H9 (cell line): ENCODE data around the gene ZBTB12. TPM values are rescaled to one million over a fixed set of nuclear protein-coding genes. Genes with fewer than 3 reads are reported as not detected.

Source experiments
- DNase-seq: peaks from one replicate; pipeline ENCODE4 v3.0.0-alpha.2; 2017
- H2AFZ ChIP-seq: one replicate; pipeline ENCODE4 v1.6.1; 2013; ENCODE audit warnings: mild to moderate bottlenecking, low read length, control low read depth, moderate library complexity
- H2AK5ac ChIP-seq: 2 replicates; pipeline ENCODE4 v1.6.1; 2013; ENCODE audit warnings: low read length, control low read depth, mixed read lengths; ENCODE audit not compliant: insufficient read length
- H2BK120ac ChIP-seq: one replicate; pipeline ENCODE4 v1.6.1; 2013; ENCODE audit warnings: low read depth, mild to moderate bottlenecking, low read length, control low read depth, inconsistent platforms; ENCODE audit not compliant: poor library complexity, severe bottlenecking
- H2BK12ac ChIP-seq: 2 replicates; pipeline ENCODE4 v1.6.1; 2013; ENCODE audit warnings: low read length, control low read depth, mixed read lengths, low read depth; ENCODE audit not compliant: insufficient read length
- H2BK15ac ChIP-seq: 2 replicates; pipeline ENCODE4 v1.6.1; 2013; ENCODE audit warnings: low read depth, low read length, control low read depth
- H2BK20ac ChIP-seq: one replicate; pipeline ENCODE4 v1.6.1; 2013; ENCODE audit warnings: low read depth, mild to moderate bottlenecking, low read length, control low read depth, inconsistent platforms; ENCODE audit not compliant: poor library complexity, severe bottlenecking
- H2BK5ac ChIP-seq: 2 replicates; pipeline ENCODE4 v1.6.1; 2013; ENCODE audit warnings: low read length, control low read depth, mixed read lengths; ENCODE audit not compliant: insufficient read length
- H3K14ac ChIP-seq: 2 replicates; pipeline ENCODE4 v1.6.1; 2013; ENCODE audit warnings: low read length, control low read depth; ENCODE audit not compliant: insufficient read depth
- H3K18ac ChIP-seq: 2 replicates; pipeline ENCODE4 v1.6.1; 2013; ENCODE audit warnings: low read depth, mild to moderate bottlenecking, mixed read lengths, low read length, control low read depth; ENCODE audit not compliant: insufficient read length
- H3K23ac ChIP-seq: 2 replicates; pipeline ENCODE4 v1.6.1; 2013; ENCODE audit warnings: low read length, control low read depth, mixed read lengths, low read depth; ENCODE audit not compliant: insufficient read length
- H3K23me2 ChIP-seq: 2 replicates; pipeline ENCODE4 v1.6.1; 2013; ENCODE audit warnings: low read depth, mild to moderate bottlenecking, mixed read lengths, low read length, control low read depth; ENCODE audit not compliant: insufficient read length, poor library complexity, severe bottlenecking
- H3K27ac ChIP-seq: 2 replicates; pipeline ENCODE4 v1.5.1; 2013; ENCODE audit warnings: low read length, control low read depth, mixed read lengths, low read depth; ENCODE audit not compliant: insufficient read length
- H3K27me3 ChIP-seq: 2 replicates; pipeline ENCODE4 v1.6.1; 2013; ENCODE audit warnings: low read length, control low read depth, inconsistent platforms; ENCODE audit not compliant: insufficient read depth
- H3K4ac ChIP-seq: 2 replicates; pipeline ENCODE4 v1.6.1; 2013; ENCODE audit warnings: low read depth, mild to moderate bottlenecking, control low read depth, inconsistent platforms, low read length, moderate library complexity
- H3K4me1 ChIP-seq: 2 replicates; pipeline ENCODE4 v1.6.1; 2013; ENCODE audit warnings: low read length, control low read depth, inconsistent platforms; ENCODE audit not compliant: insufficient read depth
- H3K4me2 ChIP-seq: 2 replicates; pipeline ENCODE4 v1.6.1; 2013; ENCODE audit warnings: low read length, control low read depth, mixed read lengths; ENCODE audit not compliant: insufficient read length, insufficient read depth
- H3K56ac ChIP-seq: 2 replicates; pipeline ENCODE4 v1.6.1; 2013; ENCODE audit warnings: low read depth, mild to moderate bottlenecking, mixed read lengths, low read length, control low read depth; ENCODE audit not compliant: insufficient read length
- H3K79me1 ChIP-seq: 2 replicates; pipeline ENCODE4 v1.6.1; 2013; ENCODE audit warnings: low read depth, mild to moderate bottlenecking, moderate library complexity, low read length, control low read depth, inconsistent platforms; ENCODE audit not compliant: insufficient read depth, poor library complexity, severe bottlenecking
- H3K79me2 ChIP-seq: 2 replicates; pipeline ENCODE4 v1.6.1; 2013; ENCODE audit warnings: low read length, control low read depth, inconsistent platforms; ENCODE audit not compliant: insufficient read depth
- H3K9ac ChIP-seq: 2 replicates; pipeline ENCODE4 v1.6.1; 2013; ENCODE audit warnings: low read length, control low read depth, mixed read lengths; ENCODE audit not compliant: insufficient read length; ENCODE audit errors: extremely low read depth
- H3K9me3 ChIP-seq: one replicate; pipeline ENCODE4 v1.6.1; 2013; ENCODE audit warnings: low read depth, low read length, inconsistent platforms; ENCODE audit not compliant: control insufficient read depth
- H3T11ph ChIP-seq: one replicate; pipeline ENCODE4 v1.6.1; 2013; ENCODE audit warnings: mild to moderate bottlenecking, low read length, control low read depth, inconsistent platforms
- H4K20me1 ChIP-seq: one replicate; pipeline ENCODE4 v1.6.1; 2013; ENCODE audit not compliant: control insufficient read depth, insufficient read length, insufficient read depth
- H4K5ac ChIP-seq: 2 replicates; pipeline ENCODE4 v1.6.1; 2013; ENCODE audit warnings: low read depth, mild to moderate bottlenecking, mixed read lengths, low read length, control low read depth; ENCODE audit not compliant: insufficient read length
- H4K8ac ChIP-seq: replicated peaks from 2 replicates; pipeline ENCODE4 v1.6.1; 2013; ENCODE audit warnings: low read length, control low read depth, mixed read lengths, low read depth; ENCODE audit not compliant: insufficient read length
- H4K91ac ChIP-seq: 2 replicates; pipeline ENCODE4 v1.6.1; 2013; ENCODE audit warnings: low read depth, mild to moderate bottlenecking, moderate library complexity, mixed read lengths, low read length, control low read depth; ENCODE audit not compliant: insufficient read length
- H3K27ac Mint-ChIP-seq, 3 experiments: 2 replicates in 2 of 3; 3 replicates in 1 of 3; pipeline ENCODE4 v1.8.0; 2020 to 2021; ENCODE audit warnings: mixed read lengths in 3 of 3, mild to moderate bottlenecking in 1 of 3, moderate library complexity in 1 of 3
- H3K27me3 Mint-ChIP-seq: 2 replicates; pipeline ENCODE4 v1.8.0; 2021; ENCODE audit warnings: low read depth, mild to moderate bottlenecking, moderate library complexity, mixed read lengths
- H3K36me3 Mint-ChIP-seq, 3 experiments: 2 replicates in 2 of 3; 3 replicates in 1 of 3; pipeline ENCODE4 v1.8.0; 2020 to 2021; ENCODE audit warnings: low read depth in 3 of 3, mixed read lengths in 3 of 3; ENCODE audit not compliant: insufficient read depth in 1 of 3
- H3K4me1 Mint-ChIP-seq, 2 experiments: 2 replicates each; pipeline ENCODE4 v1.8.0; 2020; ENCODE audit warnings: mixed read lengths in 2 of 2
- H3K4me3 Mint-ChIP-seq, 2 experiments: 2 replicates in 1 of 2; 3 replicates in 1 of 2; pipeline ENCODE4 v1.8.0; 2020 to 2021; ENCODE audit warnings: mild to moderate bottlenecking in 2 of 2, mixed read lengths in 2 of 2, moderate library complexity in 1 of 2
- H3K9me3 Mint-ChIP-seq, 2 experiments: 2 replicates in 1 of 2; 3 replicates in 1 of 2; pipeline ENCODE4 v1.8.0; 2020; ENCODE audit warnings: mild to moderate bottlenecking in 2 of 2, mixed read lengths in 2 of 2, moderate library complexity in 1 of 2
- CTCF ChIP-seq: fragments of 200-600 bp; sonication (generic); conservative IDR thresholded peaks from 3 replicates; pipeline ENCODE4 v1.8.0; 2021; ENCODE audit warnings: antibody characterized with exemption, mild to moderate bottlenecking
- WGBS: extraction: QIAGEN DNeasy Blood & Tissue Kit; methylation state at CpG from one replicate; pipeline ENCODE4 v1.1.7; 2013; ENCODE audit warnings: missing lambda C conversion rate, low lambda C conversion rate, mixed read lengths; ENCODE audit not compliant: insufficient read length; ENCODE audit errors: extremely low coverage; 5-methylcytosine and 5-hydroxymethylcytosine counted together
- total RNA-seq: library from RNA; stranded (reverse); gene quantifications from 2 replicates; pipeline ENCODE4 v1.2.1, GENCODE V29; 2021

Gene ZBTB12
- total RNA-seq, 1 experiment from 2014 or later = 31.0 TPM

GRCh38 chr6:31922942-31923341 is 21.1 kb upstream of the ZBTB12 start:
- Histone ChIP-seq H2BK120ac (no peak overlapping the region), H4K20me1 (no peaks in the 10 kb centered on the region), H3K18ac (no peak overlapping the region), H2AFZ (no peak overlapping the region), H2BK20ac (no peak overlapping the region), H3K79me1 (no peaks in the 10 kb centered on the region), H4K91ac (no peak overlapping the region), H3K23me2 (no peaks in the 10 kb centered on the region), H2BK12ac (no peak overlapping the region), H3K56ac (no peak overlapping the region), H3K27me3 (no peaks in the 10 kb centered on the region), H2AK5ac (no peak overlapping the region), H3K9ac (peak overlapping the region; percentile 14), H3K4ac (no peak overlapping the region), H3K4me1 (no peaks in the 10 kb centered on the region), H3K4me2 (no peak overlapping the region), H3K23ac (no peak overlapping the region), H3T11ph (no peak overlapping the region), H2BK5ac (no peak overlapping the region), H2BK15ac (no peak overlapping the region), H3K79me2 (no peaks in the 10 kb centered on the region), H3K27ac (no peak overlapping the region), H4K5ac (no peak overlapping the region), H3K14ac (no peak overlapping the region), H3K9me3 (no peaks in the 10 kb centered on the region), H4K8ac (no peak overlapping the region)
- Mint-ChIP-seq H3K27me3 (peaks cover 8% of the 10 kb centered on the region), H3K4me1 (0 out of 4 replicates have a peak, but pooled peaks cover 0 to 2% of the 10 kb centered on the region in 2 experiments), H3K9me3 (no peaks in the 10 kb centered on the region; a peak in 2 of 5 replicates), H3K36me3 (no peaks in the 10 kb centered on the region), H3K4me3 (no peak overlapping the region; a peak in 1 of 5 replicates), H3K27ac (no peak overlapping the region; a peak in 1 of 7 replicates)
- peak; percentile 61 for TF ChIP-seq CTCF
- WGBS = no CpG with 5 or more reads among the region's 5 CpGs
- DNase-seq = no peak
